GM13977 (cell line): Measurements from ENCODE around the gene CCDC169.

Experiments
- DNase-seq: peaks from one replicate; pipeline ENCODE4 v3.0.0; 2012; ENCODE audit warnings: low spot score
- in situ Hi-C: fragments of 300-500 bp; cut with MboI; formaldehyde crosslinking; loops from one replicate; pipeline ENCODE4 v1.12.0; 2022; ENCODE audit warnings: low sequenced_read_pairs, low pct_unique_long_range_greater_than_20kb, mixed read lengths, inconsistent platforms; ENCODE audit not compliant: unreplicated experiment
- TF ChIP-seq, protein P1 (sequence below): IDR thresholded peaks from 2 replicates; pipeline ENCODE4 v1.5.1; 2012; ENCODE audit warnings: mild to moderate bottlenecking, control low read depth; ENCODE audit not compliant: insufficient read depth; ENCODE audit errors: extremely low read depth, missing control alignments

CCDC169 gene

DNA sequence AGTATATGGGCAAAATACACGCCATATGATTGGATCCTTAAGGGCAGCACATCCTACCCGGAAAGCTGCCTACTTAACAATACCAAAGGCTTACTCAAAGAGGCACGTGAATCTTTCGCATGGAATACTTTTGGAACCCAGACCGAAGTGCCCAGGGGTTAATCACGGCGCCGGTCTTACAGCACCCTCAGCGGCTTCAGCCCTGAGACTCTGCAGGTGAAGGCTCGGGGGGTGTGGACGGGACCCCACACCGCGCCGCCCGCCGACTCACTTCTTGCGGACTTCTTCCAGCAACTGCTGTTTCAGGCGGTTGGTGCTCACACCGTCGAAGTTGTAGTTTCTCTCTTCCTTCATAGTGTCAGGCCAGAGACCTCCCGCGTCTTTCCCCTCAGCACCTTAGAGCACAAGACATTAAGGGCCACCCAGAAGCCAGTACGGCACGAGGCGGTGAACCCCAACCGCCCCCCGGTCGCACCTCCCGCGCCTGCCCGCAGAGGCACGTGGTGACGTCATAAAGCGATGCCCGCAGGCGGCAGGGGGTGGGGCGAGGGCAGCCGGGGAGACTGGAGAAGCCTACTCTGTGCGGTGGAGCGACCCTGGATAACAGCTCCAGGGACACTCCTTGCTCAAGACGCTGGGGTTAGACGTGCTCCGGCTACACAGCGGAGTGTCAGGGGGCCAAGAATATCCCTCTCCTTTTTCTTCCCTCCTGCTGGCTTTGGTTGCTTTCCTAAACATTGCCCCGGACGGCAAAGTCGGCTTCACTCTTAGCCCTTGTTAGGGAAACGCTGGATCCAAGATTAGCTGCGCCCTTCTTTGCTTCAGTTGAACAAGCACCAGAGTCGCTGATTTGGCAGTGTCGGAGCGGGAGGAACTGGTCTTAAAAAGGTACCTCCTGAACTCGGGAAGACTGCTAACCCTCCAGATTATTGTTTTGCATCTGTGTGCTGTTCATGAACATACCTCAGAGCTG is at the start of gene CCDC169:
Gene CCDC169 (minus strand): TSS at position 449 of the 973 bp plus-strand sequence. CDS start 95 bp downstream, at position 354.
- TF ChIP-seq, protein P1, sequence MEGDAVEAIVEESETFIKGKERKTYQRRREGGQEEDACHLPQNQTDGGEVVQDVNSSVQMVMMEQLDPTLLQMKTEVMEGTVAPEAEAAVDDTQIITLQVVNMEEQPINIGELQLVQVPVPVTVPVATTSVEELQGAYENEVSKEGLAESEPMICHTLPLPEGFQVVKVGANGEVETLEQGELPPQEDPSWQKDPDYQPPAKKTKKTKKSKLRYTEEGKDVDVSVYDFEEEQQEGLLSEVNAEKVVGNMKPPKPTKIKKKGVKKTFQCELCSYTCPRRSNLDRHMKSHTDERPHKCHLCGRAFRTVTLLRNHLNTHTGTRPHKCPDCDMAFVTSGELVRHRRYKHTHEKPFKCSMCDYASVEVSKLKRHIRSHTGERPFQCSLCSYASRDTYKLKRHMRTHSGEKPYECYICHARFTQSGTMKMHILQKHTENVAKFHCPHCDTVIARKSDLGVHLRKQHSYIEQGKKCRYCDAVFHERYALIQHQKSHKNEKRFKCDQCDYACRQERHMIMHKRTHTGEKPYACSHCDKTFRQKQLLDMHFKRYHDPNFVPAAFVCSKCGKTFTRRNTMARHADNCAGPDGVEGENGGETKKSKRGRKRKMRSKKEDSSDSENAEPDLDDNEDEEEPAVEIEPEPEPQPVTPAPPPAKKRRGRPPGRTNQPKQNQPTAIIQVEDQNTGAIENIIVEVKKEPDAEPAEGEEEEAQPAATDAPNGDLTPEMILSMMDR, result no peak
- peak; percentile 20 for DNase-seq
- in situ Hi-C loops, result no loop called here

DNA sequence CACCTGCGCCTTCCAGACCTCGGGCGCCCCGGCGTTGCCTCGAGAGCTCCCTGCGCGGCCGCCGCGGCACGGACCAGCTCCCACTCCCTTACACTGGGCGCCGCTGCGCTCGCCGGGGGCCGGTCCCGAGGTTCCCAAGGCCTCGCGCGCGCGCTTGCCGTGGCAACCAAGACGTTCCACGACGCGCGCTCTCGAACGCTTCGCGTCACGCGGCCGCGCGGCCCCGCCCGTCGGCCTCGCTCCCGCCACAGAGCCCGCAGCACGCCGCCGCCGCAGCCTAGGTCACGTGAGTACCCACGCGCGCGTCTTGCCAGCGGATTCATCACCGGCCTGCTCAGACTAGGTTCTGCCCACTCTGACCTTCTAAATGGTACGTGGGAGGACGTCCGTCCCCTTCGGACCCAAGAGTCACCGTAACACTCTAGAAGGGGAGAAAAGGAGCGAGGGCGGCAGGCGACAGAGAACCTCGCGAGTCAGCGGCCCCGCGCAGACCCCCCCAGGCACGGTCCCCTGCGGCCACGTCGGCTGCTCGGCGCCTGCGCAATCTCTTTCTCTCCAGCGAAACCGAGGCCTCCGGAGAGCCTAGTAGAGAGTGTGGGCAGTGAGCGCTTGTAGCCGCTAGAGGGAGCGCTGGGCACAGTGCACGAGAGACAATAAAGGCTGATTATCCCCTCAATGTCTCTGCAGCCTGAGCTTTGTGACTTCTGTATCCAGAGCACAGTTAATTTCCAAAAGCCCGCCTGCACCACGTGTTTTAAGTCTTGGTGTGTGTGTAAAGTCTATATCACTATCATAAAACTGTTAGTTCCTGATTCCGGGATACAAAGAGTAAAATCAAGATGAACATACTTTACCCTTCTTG is 48.8 kb upstream of the CCDC169 start, which contains the start of gene SPART:
Gene SPART (minus strand): TSS at position 173 of the 862 bp plus-strand sequence. CDS start 10,564 bp downstream, outside the sequence.
- in situ Hi-C loops, result no loop called here
- DNase-seq, result peak; percentile 86

DNA sequence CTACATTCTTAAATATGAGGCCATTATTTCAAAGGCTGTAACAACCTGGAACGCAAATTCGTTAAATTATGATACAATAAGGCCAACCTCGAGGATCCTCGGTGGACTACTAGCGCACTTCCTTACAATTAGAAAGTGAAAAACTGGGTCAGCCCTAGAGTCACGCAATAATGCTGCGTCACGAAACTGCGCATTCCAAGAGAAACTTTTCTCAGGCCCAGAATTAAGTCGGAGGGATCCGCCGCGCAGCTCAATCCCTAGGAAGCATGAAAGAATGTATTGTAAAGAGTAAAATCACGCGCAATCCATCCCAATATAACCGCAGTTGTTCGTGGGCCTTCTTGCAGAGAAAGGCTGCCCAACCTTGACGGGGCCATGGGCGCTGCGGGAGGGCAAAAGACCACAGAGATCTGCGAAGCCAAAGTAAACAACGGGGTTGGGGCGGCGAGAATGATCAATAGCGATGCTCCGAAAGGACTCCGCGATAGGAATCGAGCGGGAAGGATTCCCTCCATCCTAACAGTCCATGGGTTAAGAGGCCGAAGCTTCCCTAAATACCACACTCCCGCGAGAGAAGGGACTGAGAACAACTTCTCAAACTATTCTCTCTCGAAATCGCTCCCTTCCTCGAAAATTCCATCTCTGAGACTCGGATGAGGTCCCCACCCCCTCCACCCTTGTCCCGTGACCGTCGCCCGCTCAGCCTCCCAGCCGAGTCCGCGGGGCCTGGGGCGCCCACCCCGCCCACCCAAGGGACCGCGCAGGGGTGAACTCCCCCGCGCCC is 48.0 kb upstream of the CCDC169 start:
- in situ Hi-C loops, result no loop called here
- TF ChIP-seq, protein P1, result no peak
- DNase-seq, result no peak

More for the DNA sequence above, 48.8 kb upstream of the CCDC169 start, which contains the start of gene SPART:
- TF ChIP-seq, protein P1, result peak; percentile 98

DNA sequence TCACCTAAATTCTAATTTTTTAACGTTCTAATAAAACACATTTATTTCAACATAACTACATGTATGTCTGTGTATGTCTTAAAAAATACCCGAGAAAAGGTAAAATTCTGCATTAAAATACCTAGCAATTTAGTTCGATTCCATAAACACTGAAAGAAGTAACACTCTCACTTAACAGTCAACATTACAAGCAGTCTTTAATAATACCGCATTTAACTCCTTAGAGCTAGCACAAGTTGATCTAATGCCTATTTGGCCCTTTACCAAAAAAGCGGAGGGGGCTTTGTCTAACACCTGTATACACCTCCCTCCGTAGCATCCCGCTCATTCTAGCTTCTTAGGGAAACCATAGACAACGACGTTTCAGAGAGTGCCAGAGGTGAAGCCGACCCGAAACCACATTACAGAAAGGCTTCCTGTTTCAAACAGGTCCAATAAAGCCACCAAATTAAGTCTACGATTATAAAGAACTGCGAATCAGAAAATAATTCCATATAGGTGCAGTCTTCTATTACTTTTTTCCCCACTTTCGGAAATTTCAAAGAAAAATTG is 47.3 kb upstream of the CCDC169 start:
- TF ChIP-seq, protein P1, result no peak
- DNase-seq, result no peak
- in situ Hi-C loops, result no loop called here

DNA sequence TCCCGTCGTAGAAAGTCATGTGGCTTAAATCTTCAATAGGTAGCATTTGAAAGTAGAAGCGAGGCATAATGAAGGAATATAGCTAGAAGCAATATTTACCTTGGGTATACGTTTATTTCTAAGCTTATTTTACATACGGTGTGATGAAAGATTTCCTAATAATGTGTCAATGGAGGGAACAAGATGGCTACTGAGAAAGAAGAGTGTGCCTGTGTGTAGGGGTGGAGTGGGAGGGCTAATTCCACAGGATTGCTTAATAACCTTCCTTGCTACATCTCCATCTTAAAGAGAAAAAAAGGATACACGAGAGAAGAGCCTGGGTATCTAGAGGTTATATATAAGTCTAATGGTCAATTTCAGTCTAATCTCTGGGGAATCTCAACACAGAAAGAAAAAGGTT is 46.6 kb upstream of the CCDC169 start:
- TF ChIP-seq, protein P1, result no peak
- in situ Hi-C loops, result no loop called here
- DNase-seq, result no peak
